GM19463 (cell line): ENCODE results near the gene IFT172.
"Not testable (repeated sequence)": the region's sequence is repeated elsewhere in the genome, so short reads cannot be mapped to it uniquely, and the experiment has no call there.

Experiments used
- ATAC-seq: cut with Tn5 transposase; IDR thresholded peaks from one replicate; pipeline ENCODE4 v1.9.1; 2021; ENCODE audit warnings: mild to moderate bottlenecking, moderate library complexity; ENCODE audit not compliant: unreplicated experiment

The IFT172 gene

GRCh38 chr2:27428213-27428977 lies 61.1 kb downstream of the IFT172 start, which contains the start of gene NRBP1:
Gene NRBP1, plus strand, starts transcription at chr2:27428631. Its CDS starts 4,643 bp downstream, at chr2:27433274.
- peak; percentile 90 for ATAC-seq

GRCh38 chr2:27427863-27428212 lies 61.7 kb downstream of the IFT172 start:
- ATAC-seq, result no peak

GRCh38 chr2:27425039-27425438 lies 64.5 kb downstream of the IFT172 start:
- not testable (repeated sequence) for ATAC-seq

- ATAC-seq, result no peak
These were observed 66.6 kb downstream of the IFT172 start for GRCh38 chr2:27422958-27423357.

- no peak for ATAC-seq
These were observed 67.8 kb downstream of the IFT172 start for GRCh38 chr2:27421660-27422250.

- ATAC-seq, result no peak
These were observed 68.5 kb downstream of the IFT172 start for GRCh38 chr2:27420996-27421395.

- ATAC-seq, result no peak
These were observed 73.4 kb downstream of the IFT172 start for GRCh38 chr2:27416151-27416550.

GRCh38 chr2:27412419-27413152 lies 77.0 kb downstream of the IFT172 start:
- ATAC-seq, result no peak

- ATAC-seq, result peak; percentile 95
These were observed 80.0 kb downstream of the IFT172 start, which contains the start of gene PPM1G for GRCh38 chr2:27409321-27410073. Gene PPM1G, minus strand, starts transcription at chr2:27409591. Its CDS starts 169 bp downstream, at chr2:27409422.

- peak; percentile 24 for ATAC-seq
These were observed 80.8 kb downstream of the IFT172 start for GRCh38 chr2:27408601-27409320.

GRCh38 chr2:27407798-27408491 lies 81.6 kb downstream of the IFT172 start:
- ATAC-seq, result no peak

- ATAC-seq, result no peak
These were observed 89.0 kb downstream of the IFT172 start for GRCh38 chr2:27400348-27401135.

- no peak for ATAC-seq
These were observed 90.6 kb downstream of the IFT172 start for GRCh38 chr2:27398962-27399361.
